NCI-H1417 (cell line): Measurements from ENCODE around the gene FOXP2.
"Not testable (repeated sequence)": the region's sequence is repeated elsewhere in the genome, so short reads cannot be mapped to it uniquely, and the experiment has no call there.

Source experiments
- DNase-seq, 3 experiments: peaks; one replicate each; lab custom pipeline; 2025; lab: John Stamatoyannopoulos, UW

FOXP2 gene

GRCh38 chr7:114422507-114423501 is 8.2 kb downstream of the FOXP2 start:
- DNase-seq: peak; percentile 48 to 92 (median 66)

GRCh38 chr7:114426382-114426781 is 11.8 kb downstream of the FOXP2 start:
- peak; percentile 14 to 73 (median 56) for DNase-seq

DNA sequence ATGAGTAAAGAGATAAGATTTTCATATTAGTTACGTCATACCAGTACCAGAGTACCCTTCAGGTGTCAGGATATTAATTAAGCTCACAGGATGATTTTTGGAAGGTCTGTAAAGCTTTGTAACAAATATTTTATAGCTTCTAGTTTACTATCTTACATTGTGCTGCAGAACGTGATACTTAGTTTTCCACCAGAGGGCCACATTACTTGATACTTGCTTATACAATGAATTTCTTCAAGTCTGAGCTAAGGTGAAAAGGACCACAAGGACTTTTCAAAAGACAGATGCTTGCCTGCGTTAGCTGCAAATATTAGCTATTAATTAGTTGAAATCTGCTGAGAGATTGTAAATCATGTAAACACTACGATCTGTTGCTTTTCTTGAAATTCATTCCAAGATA is 12.2 kb downstream of the FOXP2 start:
- DNase-seq: peak; percentile 37 to 71 (median 58)

- no peak for DNase-seq
Observed at GRCh38 chr7:114428211-114428610, 13.6 kb downstream of the FOXP2 start.

DNA sequence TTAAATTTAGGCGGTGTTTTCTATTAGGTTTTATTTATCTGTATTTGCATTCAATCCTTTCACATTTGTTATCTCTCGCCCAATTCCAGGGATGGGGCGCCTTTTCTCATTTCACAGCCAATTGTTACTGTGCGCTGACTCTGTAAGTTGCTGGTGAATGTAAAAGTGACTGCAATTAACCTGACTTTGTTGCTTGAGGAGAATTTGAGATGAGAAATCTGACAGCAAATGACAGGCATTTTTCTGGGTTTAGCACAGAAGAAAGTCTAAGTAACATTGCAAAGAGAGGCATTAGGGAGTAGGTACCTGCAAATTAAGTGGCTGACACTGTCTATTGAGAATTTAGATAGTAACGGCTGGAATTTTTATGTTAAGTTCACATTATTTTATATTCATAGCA is 16.6 kb downstream of the FOXP2 start:
- DNase-seq: peak in 1 of 3 experiments; percentile 58

DNA sequence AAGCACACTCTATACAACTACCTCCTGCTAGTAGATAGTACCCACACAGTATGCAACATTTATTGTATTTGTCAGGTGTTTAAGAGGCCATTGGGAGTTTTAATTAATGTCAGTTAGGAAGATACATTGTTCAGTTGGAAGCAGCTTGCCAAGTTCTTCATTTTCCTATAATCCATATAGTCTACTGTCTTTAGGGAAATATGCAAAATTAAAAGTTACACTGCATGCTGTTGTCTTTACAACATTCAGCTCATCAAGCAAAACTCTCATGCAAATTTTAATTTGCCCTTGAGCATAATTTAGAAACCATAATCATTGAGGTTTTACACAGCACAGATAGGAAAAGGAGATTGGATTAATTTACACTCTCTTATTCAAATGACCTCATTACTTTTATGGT is 17.4 kb downstream of the FOXP2 start:
- DNase-seq: peak in 1 of 3 experiments; percentile 45

GRCh38 chr7:114432703-114433102 is 18.1 kb downstream of the FOXP2 start:
- peak in 1 of 3 experiments; percentile 41 for DNase-seq

DNA sequence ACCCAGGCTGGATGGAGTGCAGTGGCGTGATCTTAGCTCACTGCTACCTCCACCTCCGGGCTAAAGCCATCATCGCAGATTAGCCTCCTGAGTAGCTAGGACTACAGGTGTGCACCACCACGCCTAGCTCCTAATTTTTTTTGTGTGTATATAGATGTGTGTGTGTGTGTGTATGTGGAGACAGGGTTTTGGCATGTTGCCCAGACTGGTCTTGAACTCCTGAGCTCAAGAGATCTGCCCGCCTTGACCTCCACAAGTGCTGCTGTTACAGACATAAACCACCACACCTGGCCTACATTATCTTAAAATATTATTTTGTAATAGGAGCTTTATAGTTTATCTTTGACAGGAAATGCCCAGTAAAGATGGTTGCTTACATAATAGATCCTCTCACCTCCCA is 25.0 kb downstream of the FOXP2 start:
- DNase-seq: peak in 1 of 3 experiments; percentile 55

GRCh38 chr7:114440927-114441326 is 26.3 kb downstream of the FOXP2 start:
- DNase-seq: not testable (repeated sequence)

- DNase-seq: peak in 1 of 3 experiments; percentile 81
Observed at GRCh38 chr7:114444196-114444595, 29.6 kb downstream of the FOXP2 start.

- DNase-seq: no peak
Observed at GRCh38 chr7:114450431-114450830, 35.8 kb downstream of the FOXP2 start.

GRCh38 chr7:114459574-114459973 is 45.0 kb downstream of the FOXP2 start:
- no peak for DNase-seq

- DNase-seq: no peak
Observed at GRCh38 chr7:114460021-114460420, 45.4 kb downstream of the FOXP2 start.

DNA sequence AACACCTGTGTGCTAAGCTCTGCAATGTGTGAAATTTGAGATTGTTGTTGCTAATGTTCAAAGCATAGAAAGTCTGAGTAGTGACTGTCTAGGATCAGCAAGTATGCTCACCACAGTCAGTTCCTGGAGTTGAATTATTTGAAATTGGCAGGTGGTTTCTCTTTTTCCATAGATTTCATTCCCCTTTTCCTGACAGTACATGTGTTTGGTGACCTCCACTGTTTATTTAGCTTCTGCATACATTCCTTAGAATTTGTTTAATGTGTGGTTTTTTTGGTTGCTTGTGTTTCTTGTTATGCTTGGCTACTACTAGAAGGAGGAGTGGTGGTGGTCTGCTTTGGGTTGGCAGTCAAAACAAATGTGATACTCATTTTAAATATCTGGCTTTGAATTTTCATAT is 52.3 kb downstream of the FOXP2 start:
- DNase-seq: peak in 1 of 3 experiments; percentile 12

DNA sequence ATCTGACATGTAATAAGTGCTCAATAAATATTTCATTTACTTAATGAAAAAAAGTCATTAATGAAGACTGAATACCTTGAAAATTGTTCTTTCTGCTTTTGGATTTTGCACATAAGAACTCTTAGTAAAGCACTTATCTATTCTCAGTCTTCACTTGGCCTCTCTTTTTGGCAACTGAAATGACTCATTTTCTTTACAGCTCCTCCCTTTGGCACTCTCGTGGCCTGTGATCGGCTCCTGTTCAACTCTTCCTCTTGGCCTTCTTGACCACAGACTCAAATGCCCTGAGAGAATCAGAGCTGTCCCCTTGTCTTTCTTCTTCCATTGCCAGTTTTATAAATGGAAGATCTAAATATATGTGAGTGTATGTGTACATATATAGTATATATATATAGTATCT is 54.2 kb downstream of the FOXP2 start:
- DNase-seq: no peak

DNA sequence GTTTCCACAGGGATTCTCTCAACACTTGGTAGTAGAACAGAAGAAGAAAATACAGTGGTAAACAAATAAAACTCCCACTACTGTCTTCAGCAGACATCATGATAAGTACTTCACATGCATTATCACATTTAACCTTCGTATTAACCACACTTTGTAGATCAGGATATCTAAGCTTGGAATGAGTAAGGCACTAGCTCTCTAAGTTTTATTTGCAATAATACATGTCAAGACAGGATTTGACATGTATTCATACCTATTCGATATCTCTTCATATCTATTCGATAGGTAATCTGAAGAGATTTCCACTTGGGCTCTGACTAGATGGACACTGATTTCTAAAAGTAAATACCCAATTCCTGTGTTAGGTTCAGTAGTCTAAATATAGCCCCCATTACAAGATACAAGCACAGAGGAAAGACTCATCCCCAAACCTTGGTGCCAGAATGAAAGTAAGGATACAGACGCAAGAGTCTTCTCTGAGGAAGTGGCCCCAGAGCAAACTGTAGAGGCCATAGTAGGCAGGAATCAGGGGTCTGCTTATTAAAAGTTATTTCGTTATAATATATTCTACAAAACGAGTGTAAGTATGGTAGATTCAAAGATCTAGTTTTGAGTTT is 58.4 kb downstream of the FOXP2 start:
- DNase-seq: no peak

DNA sequence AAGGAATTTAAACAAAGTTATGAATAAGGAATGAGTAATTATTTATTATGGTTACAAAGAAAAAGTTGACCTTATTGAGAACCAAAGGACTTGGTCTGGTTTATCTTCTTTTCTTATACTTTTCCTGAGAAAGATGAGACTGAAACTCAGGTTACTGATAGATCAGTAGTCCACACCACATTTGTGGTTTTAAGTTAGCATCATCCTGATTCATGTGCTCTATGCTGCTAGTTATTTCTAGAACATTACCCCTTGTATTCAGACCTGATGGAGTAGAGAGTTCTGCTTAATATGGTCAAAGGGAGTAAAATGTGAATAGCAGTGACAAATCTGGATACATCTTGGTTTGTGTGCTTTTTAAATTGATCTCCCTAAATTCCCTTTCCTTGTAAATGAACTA is 63.8 kb downstream of the FOXP2 start:
- DNase-seq: no peak

DNA sequence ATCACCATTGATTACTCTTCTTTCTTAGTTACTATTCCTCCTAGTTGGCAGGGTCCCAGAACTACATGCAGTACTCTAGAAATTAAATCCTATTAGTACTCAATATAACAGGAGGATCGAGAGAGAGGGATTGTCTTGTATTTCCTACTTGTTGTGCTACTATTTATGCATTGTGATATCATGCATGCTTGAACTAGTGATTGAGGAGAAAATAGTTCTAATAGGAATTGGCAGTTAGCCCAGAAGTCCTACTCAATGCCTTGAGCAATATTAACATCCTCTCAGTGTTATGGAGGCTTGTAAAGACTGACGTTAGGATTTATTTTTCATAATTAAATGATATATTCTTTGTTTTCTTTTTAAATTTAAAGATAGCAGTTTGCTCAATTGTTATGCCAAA is 67.4 kb downstream of the FOXP2 start:
- peak in 2 of 3 experiments; percentile 14 to 76 for DNase-seq

- no peak for DNase-seq
Observed at GRCh38 chr7:114484226-114484625, 69.6 kb downstream of the FOXP2 start.

- no peak for DNase-seq
Observed at GRCh38 chr7:114487174-114487573, 72.6 kb downstream of the FOXP2 start.

DNA sequence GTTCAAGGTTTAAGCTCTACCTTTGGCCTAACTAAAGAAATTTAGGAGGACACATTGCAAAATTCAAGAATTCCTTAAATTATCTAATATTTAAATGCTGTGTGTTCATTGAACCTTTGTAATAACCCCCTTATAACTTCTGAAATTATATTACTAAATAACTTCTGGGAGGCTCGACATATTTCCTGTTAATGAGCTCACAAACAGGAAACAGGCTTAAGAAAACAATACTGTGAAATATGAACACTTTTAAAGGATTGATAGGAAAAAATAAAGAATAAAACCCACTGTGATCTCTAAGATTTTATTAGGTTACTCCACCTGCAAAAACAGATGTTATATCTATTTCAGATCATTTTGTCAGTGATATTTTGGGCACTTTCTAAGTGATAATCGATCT is 74.1 kb downstream of the FOXP2 start:
- DNase-seq: no peak

DNA sequence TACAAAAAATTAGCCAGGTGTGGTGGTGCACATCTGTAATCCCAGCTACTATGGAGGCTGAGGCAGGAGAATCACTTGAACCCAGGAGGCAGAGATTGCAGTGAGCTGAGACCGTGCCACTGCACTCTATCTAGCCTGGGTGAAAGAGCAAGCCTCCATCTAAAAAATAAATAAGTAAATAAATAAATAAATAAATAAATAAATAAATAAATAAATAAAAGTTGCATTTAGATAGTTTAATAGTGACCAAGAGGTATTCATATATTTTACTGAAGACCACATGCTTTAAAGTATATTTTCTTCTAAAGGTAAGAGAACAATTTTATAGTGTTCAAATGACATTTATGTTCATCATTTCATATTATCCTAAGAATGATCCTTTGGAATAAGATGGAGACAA is 82.9 kb downstream of the FOXP2 start:
- DNase-seq: not testable (repeated sequence)
